GM18511 (cell line): ENCODE results near the gene CYB5B.

Experiments
- ATAC-seq: cut with Tn5 transposase; IDR thresholded peaks from one replicate; pipeline ENCODE4 v1.9.1; 2021; ENCODE audit warnings: mild to moderate bottlenecking, moderate library complexity; ENCODE audit not compliant: unreplicated experiment

Gene CYB5B

GRCh38 chr16:69514356-69514755, 89.9 kb downstream of the CYB5B start:
- no peak for ATAC-seq
